ENCODE measurements around the gene NTF4.
A peak's percentile ranks its signal among the peaks of the same experiment; 100 is the strongest.
"Not testable (repeated sequence)": the region's sequence is repeated elsewhere in the genome, so short reads cannot be mapped to it uniquely, and the experiment has no call there.

Gene NTF4

GRCh38 chr19:49020931-49021895 lies 43.4 kb downstream of the NTF4 start:
- H3K36me3 ChIP-seq (ENCODE audit: insufficient read depth): no peaks in the 10 kb centered on the region
- H4K20me1 ChIP-seq (ENCODE audit: insufficient read depth): no peaks in the 10 kb centered on the region
- H3K4me2 ChIP-seq: no peak overlapping the region
- TF ChIP-seq CTCF (conservative IDR thresholded peaks at IDR 0.05; ENCODE audit: low read depth, low read length): no peak
- H3K79me2 ChIP-seq (ENCODE audit: insufficient read depth, low read depth): no peaks in the 10 kb centered on the region
- H3K27ac ChIP-seq: no peak overlapping the region
- peaks cover 33% of the 10 kb centered on the region for H3K27me3 ChIP-seq (ENCODE audit: insufficient read depth, low read depth)
- H3K4me1 ChIP-seq (ENCODE audit: low read depth, poor library complexity, severe bottlenecking): no peaks in the 10 kb centered on the region
- no peak overlapping the region for H3K9ac ChIP-seq
- H2AFZ ChIP-seq (ENCODE audit: low read depth): no peak overlapping the region
- H3K4me3 ChIP-seq (IDR thresholded peaks at IDR 0.05; ENCODE audit: insufficient read depth, low read depth, low read length): no peak overlapping the region

GRCh38 chr19:49020342-49020741 lies 44.3 kb downstream of the NTF4 start:
- H3K27me3 ChIP-seq (ENCODE audit: insufficient read depth, low read depth): peaks cover 30% of the 10 kb centered on the region
- H3K4me1 ChIP-seq (ENCODE audit: low read depth, poor library complexity, severe bottlenecking): no peaks in the 10 kb centered on the region
- no peak overlapping the region for H3K4me3 ChIP-seq (IDR thresholded peaks at IDR 0.05; ENCODE audit: insufficient read depth, low read depth, low read length)
- no peaks in the 10 kb centered on the region for H3K36me3 ChIP-seq (ENCODE audit: insufficient read depth)
- no peaks in the 10 kb centered on the region for H4K20me1 ChIP-seq (ENCODE audit: insufficient read depth)
- H2AFZ ChIP-seq (ENCODE audit: low read depth): no peak overlapping the region
- H3K9ac ChIP-seq: no peak overlapping the region
- H3K27ac ChIP-seq: no peak overlapping the region
- no peak for TF ChIP-seq CTCF (conservative IDR thresholded peaks at IDR 0.05; ENCODE audit: low read depth, low read length)
- H3K79me2 ChIP-seq (ENCODE audit: insufficient read depth, low read depth): no peaks in the 10 kb centered on the region
- H3K4me2 ChIP-seq: no peak overlapping the region

- Histone ChIP-seq H3K79me2 (ENCODE audit: insufficient read depth, low read depth) (no peaks in the 10 kb centered on the region), H3K4me3 (IDR thresholded peaks at IDR 0.05; ENCODE audit: insufficient read depth, low read depth, low read length) (no peak overlapping the region), H3K4me2 (peak overlapping the region; percentile 73), H2AFZ (ENCODE audit: low read depth) (peak overlapping the region; percentile 41; the same call in 1 of the 2 replicates), H4K20me1 (ENCODE audit: insufficient read depth) (no peaks in the 10 kb centered on the region), H3K27ac (no peak overlapping the region), H3K36me3 (ENCODE audit: insufficient read depth) (no peaks in the 10 kb centered on the region), H3K9ac (no peak overlapping the region), H3K4me1 (ENCODE audit: low read depth, poor library complexity, severe bottlenecking) (no peaks in the 10 kb centered on the region), H3K27me3 (ENCODE audit: insufficient read depth, low read depth) (peaks cover 30% of the 10 kb centered on the region)
- TF ChIP-seq CTCF (conservative IDR thresholded peaks at IDR 0.05; ENCODE audit: low read depth, low read length): no peak
These were observed 45.2 kb downstream of the NTF4 start for GRCh38 chr19:49019242-49019932.

GRCh38 chr19:49018388-49019241 lies 46.0 kb downstream of the NTF4 start:
- not testable (repeated sequence) for H3K4me3 ChIP-seq (IDR thresholded peaks at IDR 0.05; ENCODE audit: insufficient read depth, low read depth, low read length)

More at GRCh38 chr19:49018388-49019241, 46.0 kb downstream of the NTF4 start:
- H3K9ac ChIP-seq; H3K27ac ChIP-seq; H3K4me1 ChIP-seq (ENCODE audit: low read depth, poor library complexity, severe bottlenecking); H3K36me3 ChIP-seq (ENCODE audit: insufficient read depth); H3K79me2 ChIP-seq (ENCODE audit: insufficient read depth, low read depth); H4K20me1 ChIP-seq (ENCODE audit: insufficient read depth): not testable (repeated sequence)
- Histone ChIP-seq H3K27me3 (ENCODE audit: insufficient read depth, low read depth) (peaks cover 30% of the 10 kb centered on the region), H2AFZ (ENCODE audit: low read depth) (peak overlapping the region; percentile 41; the same call in 1 of the 2 replicates), H3K4me2 (peak overlapping the region; percentile 73)
